GF-D8 (cell line): ENCODE results near the gene MAP3K13.
"Not testable (repeated sequence)": the region's sequence is repeated elsewhere in the genome, so short reads cannot be mapped to it uniquely, and the experiment has no call there.

Experiments
- DNase-seq: peaks from one replicate; lab custom pipeline; 2025; lab: John Stamatoyannopoulos, UW

MAP3K13 gene

DNA sequence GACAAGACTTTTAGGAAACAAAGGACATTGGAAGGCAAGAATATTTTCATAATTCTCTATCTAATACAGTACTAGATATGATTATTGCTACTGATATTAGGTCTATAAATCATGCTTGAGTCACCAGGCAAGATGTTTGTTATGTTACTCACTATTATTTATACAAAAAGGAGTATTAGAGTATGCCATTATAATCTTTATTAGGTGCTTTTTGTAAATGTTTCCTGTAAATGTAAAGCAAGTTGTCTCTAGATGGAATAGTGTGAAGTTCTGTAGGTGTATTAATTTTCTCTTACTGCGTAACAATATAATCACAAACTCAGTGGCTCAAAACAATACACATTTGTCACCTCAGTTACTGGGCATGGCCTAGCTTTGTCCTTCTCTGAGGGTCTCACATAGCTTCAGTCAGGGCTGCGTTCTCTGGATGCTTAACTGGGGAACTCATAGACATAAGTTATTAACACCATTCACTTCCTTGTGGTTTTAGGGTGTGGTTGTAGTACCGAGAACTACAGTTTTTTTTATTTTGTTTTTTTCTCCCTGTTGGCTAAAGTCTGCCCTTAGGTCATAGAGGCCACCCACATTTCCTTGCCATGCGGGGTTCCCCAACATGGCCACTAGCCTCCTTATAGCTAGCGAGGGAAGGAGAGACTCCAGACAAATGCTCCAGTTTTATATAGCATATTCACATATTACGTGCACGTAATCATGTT is 20.3 kb upstream of the MAP3K13 start:
- no peak for DNase-seq

DNA sequence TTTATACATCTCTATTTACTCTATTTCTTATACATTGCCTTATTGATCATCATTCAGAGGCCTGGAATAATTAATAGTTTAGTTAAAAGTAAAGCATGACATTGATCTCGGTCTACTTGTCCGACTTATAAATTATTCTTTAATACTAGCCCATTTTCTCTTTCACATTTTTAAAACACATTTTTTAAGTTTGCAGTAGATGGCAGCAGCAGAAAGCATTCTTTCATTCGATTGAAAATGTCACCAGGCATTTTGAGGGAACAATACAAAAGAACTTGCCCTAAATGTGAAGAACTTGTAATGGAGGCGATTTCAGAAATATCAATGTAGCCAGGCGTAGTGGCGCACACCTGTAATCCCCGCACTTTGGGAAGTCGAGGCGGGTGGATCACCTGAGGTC is 15.5 kb upstream of the MAP3K13 start:
- DNase-seq, result no peak

- no peak for DNase-seq
Observed at GRCh38 chr3:185350841-185351240, 12.1 kb upstream of the MAP3K13 start.

DNA sequence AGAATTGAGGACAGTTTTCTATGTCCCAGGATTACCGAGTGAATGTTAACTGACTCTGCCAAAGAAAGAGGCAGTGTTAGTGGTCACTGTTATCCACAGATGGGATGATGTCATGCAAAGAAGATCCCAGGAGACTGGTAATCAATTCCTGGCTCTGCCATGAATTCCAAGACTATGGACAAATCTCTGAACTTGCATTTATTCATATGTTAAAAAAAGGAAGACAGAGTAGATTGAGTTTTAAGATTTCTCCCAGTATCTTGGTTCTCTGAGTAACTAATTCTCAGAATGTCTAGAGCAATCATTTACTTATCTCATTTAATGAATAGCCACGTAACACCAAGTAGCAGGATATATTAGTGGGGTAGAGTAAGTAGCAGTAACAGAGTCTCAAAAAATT is 11.5 kb upstream of the MAP3K13 start:
- DNase-seq, result no peak

- no peak for DNase-seq
Observed at GRCh38 chr3:185353225-185353624, 9.7 kb upstream of the MAP3K13 start.

DNA sequence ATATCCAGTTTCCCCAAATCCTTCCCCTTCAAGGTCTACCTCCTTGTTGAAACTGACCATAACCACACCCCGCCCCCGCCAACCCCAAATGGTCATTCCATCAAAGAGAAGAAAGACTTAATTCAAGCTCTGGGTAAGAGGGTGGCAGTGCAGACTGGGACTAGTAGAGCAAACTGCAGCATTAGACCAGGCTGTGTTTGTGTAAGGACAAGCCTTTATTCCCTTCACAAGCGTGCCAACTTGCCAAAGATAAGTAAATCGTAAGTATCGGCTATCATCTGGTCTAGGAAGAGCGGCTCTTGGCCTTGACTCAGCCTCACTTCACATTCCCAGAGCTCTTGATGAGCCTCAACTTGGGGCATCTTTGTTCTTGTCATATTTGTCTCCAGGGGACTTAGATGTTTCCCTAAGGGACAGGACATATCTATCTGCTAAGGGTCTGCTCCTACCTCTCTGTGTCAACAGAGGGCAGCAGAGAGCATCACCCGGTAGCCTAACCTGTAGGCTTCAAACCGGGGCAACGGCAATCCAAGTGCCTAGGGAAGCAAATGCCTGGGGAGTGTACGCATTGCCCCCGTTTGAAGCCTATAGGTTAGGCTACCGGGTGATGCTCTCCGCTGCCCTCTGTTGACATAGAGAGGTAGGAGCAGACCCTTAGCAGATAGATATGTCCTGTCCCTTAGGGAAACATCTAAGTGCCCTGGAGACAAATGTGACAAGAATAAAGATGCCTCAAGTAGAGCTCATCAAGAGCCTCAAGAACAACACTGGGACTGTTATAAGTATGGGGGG is 8.9 kb upstream of the MAP3K13 start:
- peak; percentile 41 for DNase-seq

DNA sequence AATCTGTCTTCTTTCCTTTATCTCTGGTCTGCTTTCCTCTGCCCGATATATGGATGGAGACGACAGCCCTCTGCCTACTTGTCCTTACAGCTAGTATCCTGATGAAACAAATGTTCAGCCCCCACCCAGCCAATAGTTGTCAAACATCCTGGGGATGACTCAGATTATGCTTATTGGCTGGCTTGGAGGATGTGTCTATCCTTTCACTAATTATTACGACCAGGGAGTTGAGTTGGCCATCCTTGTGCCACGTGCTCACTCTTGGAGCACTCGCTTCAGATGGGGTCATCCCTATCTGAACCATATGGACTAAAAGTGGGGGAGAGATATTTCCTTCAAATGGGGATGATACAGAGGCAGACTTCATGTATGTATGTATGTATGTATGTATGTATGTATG is 6.4 kb upstream of the MAP3K13 start:
- no peak for DNase-seq

DNA sequence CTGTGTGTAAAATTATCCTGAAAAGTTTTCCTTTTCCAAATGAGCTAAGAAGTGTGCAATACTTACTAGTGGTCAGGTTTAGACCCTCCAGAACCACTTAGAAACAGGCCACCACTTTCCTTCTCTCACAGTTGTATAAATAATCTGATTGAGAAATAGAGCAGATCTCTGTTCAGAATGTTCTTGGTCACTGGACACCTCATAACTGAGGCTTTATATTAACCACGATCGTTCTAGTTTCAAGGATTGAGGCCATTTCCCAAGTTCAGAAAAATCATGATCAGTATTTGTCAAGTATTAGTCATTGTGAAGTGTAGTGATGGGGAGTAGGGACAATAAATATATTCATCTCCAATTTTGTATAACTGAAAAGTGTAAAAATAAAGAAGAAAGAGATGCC is 1.0 kb upstream of the MAP3K13 start:
- DNase-seq, result no peak

DNA sequence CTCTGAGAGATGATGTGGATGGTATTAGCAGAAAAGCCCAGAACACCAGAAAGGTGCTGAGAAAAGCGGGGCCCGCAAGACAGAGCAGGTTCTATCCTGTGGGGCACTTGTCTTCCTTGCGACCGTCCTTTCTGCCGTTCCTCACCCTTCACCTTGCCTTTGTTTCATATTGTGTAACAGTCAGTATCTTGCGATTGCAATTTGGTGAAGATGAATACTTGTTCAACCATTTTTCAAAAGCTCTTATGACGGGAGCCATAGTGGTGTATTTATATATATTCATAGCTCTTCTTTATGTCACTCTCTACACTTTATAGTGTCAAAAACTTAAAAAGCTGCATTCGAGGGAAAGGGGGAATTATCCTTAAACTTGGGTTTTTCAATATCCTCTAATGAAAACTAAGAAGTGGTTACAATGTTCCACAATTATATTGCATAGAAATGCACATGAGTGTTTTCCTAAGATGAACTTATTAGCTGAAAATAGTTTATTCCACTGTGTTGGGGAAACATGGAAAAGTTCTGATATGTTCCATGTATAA is 797 bp downstream of the MAP3K13 start:
- no peak for DNase-seq

DNA sequence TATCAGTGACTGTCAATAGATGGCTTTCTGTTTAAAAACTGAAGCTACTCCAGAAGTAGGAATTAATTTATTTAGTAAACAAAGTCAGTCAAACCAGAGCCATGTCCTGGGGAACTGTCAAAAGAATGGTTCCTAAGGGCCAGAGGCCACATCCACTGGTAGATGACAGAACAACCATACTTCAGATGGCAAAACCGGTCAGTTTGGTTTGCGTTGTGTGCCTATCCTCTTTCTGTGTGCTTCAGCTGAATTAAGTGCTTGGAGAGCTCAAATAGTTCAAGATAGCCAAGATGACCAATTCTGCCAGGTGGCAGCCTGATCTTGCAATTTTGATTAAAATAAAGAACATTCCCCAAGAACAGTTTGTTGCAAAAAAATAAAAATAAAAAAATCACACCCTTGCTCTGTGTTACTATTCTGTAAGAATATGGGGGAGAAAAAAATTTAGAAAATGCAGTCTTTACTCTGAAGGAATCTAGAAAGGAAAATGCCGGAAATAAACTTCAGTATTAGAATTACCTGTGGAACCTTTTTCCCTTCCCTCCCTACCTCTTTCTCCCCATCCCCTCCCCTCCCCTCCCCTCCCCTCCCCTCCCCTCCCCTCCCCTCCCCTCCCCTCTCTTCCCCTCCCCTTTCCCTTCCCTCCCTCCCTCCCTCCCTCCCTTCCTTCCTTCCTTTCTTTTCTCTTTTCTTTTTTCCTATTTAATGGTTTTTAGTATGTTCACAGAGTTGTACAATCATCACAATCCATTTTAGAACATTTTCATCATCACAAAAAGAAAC is 2.5 kb downstream of the MAP3K13 start:
- DNase-seq, result no peak

DNA sequence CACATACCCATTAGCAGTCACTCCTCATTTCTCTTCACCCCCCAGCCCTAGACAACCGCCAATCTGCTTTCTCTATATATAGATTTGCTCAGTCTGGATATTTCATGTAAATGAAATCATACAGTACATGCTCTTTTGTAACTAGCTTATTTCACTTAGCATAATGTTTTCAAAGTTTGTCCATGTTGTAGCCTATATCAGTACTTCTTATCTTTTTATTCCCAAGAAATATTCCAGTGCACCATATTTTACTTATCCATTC is 3.1 kb downstream of the MAP3K13 start:
- no peak for DNase-seq

GRCh38 chr3:185366913-185367312 is 4.0 kb downstream of the MAP3K13 start:
- DNase-seq, result no peak

GRCh38 chr3:185370349-185370748 is 7.4 kb downstream of the MAP3K13 start:
- not testable (repeated sequence) for DNase-seq

DNA sequence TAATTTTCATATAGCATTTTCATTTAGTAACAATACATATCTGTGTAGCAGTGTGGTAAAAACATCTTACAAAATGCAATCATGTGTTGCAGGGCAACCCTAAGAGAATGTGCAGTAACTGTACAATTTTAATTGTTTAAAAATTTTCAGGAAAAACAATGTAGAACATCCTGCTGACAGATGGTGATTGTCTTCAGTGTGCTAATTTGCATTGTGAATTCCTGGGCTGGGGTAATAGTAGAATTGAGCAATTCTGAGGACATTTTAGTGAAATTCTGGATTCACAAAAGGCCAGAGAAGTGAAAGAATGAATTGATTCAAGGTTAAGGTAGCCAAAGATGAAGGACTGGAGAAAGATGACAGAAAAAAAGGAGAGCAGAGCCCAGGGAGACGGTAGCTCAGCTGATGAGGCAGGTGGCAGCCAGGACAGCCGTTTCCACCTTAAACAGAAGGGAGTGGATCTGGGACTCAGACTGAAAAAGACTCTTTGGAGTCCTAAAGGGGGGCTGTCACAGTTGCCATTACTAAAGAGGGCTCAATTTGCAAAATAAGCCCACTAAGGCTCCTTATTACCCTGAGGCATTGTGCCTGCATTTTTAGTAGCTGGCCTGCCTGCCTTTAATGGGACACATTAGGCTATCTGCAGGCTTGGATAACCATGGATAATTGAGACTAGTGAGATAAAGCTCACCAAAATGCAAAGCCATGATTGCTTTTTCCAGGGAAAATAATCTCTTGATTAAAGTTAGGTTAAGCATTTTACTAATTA is 8.6 kb downstream of the MAP3K13 start:
- DNase-seq, result no peak

- DNase-seq, result no peak
Observed at GRCh38 chr3:185381320-185382058, 18.6 kb downstream of the MAP3K13 start.

DNA sequence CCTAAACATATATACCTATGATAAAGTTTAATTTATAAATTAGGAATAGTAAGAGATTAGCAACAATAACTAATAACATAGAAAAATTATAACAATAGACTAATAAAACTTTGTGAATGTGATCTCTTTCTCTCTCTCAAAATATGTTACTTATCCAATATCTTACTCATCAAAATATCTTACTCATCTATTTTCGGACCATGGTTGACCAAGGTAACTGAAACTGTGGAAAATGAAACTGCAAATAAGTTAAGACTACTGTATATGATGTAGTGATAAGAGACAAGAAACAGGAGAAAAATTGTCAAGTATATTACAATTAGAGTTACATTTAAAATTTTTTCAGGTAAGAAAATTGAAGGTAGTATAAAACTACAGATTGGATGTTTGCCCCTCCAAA is 19.2 kb downstream of the MAP3K13 start:
- no peak for DNase-seq

DNA sequence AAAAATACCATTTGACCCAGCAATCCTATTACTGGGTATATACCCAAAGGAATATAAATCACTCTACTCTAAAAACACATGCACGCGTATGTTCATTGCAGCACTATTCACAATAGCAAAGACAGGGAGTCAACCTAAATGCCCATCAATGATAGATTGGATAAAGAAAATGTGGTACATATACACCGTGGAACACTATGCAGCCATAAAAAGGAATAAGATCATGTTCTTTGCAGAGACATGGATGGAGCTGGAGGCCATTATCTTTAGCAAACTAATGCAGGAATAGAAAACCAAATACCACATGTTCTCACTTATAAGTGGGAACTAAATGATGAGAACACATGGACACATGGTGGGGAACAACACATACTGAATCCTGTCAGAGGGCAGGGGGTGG is 23.6 kb downstream of the MAP3K13 start:
- DNase-seq, result not testable (repeated sequence)

- no peak for DNase-seq
Observed at GRCh38 chr3:185387646-185388045, 24.7 kb downstream of the MAP3K13 start.

GRCh38 chr3:185393055-185393454 is 30.1 kb downstream of the MAP3K13 start:
- DNase-seq, result no peak

DNA sequence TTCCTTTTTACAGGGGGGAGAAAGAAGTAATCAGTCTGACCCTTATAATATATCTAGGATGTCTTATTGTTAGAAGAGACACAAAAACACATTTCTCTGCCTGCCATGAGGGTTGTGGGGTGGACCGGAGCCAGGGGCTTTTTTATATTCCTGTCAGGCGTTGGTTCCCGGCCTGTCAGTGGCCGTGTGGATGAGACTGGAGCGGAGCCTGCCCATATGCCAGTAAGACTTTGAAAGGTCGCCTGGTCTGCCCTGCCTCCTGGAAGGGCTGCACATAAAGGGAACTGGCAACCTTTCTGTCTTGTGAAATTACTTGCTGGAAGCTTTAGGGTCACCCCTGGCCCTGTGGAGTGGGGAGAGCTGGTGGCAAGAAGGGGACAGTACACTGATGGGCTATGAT is 34.7 kb downstream of the MAP3K13 start:
- DNase-seq, result no peak
